HepG2 (cell line): ENCODE measurements around the gene DAD1. TPM values are rescaled to one million over a fixed set of nuclear protein-coding genes. Genes with fewer than 3 reads are reported as not detected.

Experiments used
- ATAC-seq: fragments of 200-7000 bp; cut with Tn5 transposase; 3 replicates; pipeline ENCODE4 v1.9.1; 2020; ENCODE audit warnings: mild to moderate bottlenecking, moderate library complexity
- BruUV-seq: library from RNA; stranded (reverse); fragments of 400-500 nt; replicated peaks from 2 replicates; lab custom pipeline; 2021; lab: Mats Ljungman, UMichigan
- CTCF ChIA-PET: fragments of 300-600 bp; formaldehyde crosslinking; extraction: SDS; loops from one replicate; lab custom pipeline; 2021; ENCODE audit warnings: low total read pairs, inconsistent platforms, low intra/inter-chr PET ratio; lab: Yijun Ruan, JAX
- POLR2A ChIA-PET: fragments of 350-600 bp; sonication (Branson Sonifier 250); formaldehyde crosslinking; loops from one replicate; lab custom pipeline; 2020; ENCODE audit warnings: antibody characterized with exemption, inconsistent platforms; lab: Yijun Ruan, JAX
- DNase-seq: peaks from one replicate; pipeline ENCODE4 v3.0.0-alpha.2; 2015; ENCODE audit warnings: low spot score
- FAIRE-seq: peaks from 3 replicates; lab custom pipeline; 2011; peaks lifted over from hg19 to GRCh38; lab: Jason Lieb, UNC
- H2AFZ ChIP-seq: one replicate; pipeline ENCODE4 v1.6.1; 2011; ENCODE audit warnings: low read length, inconsistent platforms
- H3K27ac ChIP-seq: fragments of 300-600 bp; 3 replicates; pipeline ENCODE4 v1.8.0; 2011; ENCODE audit warnings: mixed run types, mild to moderate bottlenecking, mixed read lengths, low read length, inconsistent platforms; ENCODE audit not compliant: insufficient read depth; ENCODE audit errors: extremely low read length
- H3K27me3 ChIP-seq, 2 experiments: fragments of 200-600 bp in 1 of 2; 2 replicates in 1 of 2; 3 replicates in 1 of 2; pipeline versions ENCODE4 v1.6.0 to v1.8.0; 2011; ENCODE audit warnings: low read length in 2 of 2, mild to moderate bottlenecking in 2 of 2, moderate library complexity in 2 of 2, inconsistent platforms in 1 of 2; ENCODE audit not compliant: insufficient read depth in 2 of 2, control insufficient read depth in 1 of 2
- H3K36me3 ChIP-seq, 2 experiments: fragments of 200-600 bp in 1 of 2; replicated peaks in 1 of 2; 2 replicates in 1 of 2; 3 replicates in 1 of 2; pipeline versions ENCODE4 v1.5.1 to v1.8.0; 2011; ENCODE audit warnings: low read length in 2 of 2, inconsistent platforms in 1 of 2; ENCODE audit not compliant: insufficient read depth in 2 of 2, control insufficient read depth in 1 of 2
- H3K4me1 ChIP-seq: 2 replicates; pipeline ENCODE4 v1.5.1; 2012; ENCODE audit warnings: low read length, inconsistent platforms; ENCODE audit not compliant: insufficient read depth
- H3K4me2 ChIP-seq: 2 replicates; pipeline ENCODE4 v1.6.0; 2011; ENCODE audit warnings: low read depth, low read length, inconsistent platforms
- H3K4me3 ChIP-seq, 3 experiments: fragments of 200-600 bp in 1 of 3; sonication (generic), shearing (Covaris generic) in 1 of 3; replicated peaks in 1 of 3; 2 replicates each; pipeline ENCODE4 v1.5.1; 2011 to 2016; ENCODE audit warnings: low read length in 3 of 3, inconsistent platforms in 2 of 3, low read depth in 2 of 3, mild to moderate bottlenecking in 2 of 3, control low read depth in 1 of 3, mixed read lengths in 1 of 3; ENCODE audit not compliant: insufficient read depth in 1 of 3
- H3K79me2 ChIP-seq: one replicate; pipeline ENCODE4 v1.6.1; 2011; ENCODE audit warnings: low read length, inconsistent platforms; ENCODE audit not compliant: insufficient read depth
- H3K9ac ChIP-seq: 2 replicates; pipeline ENCODE4 v1.6.0; 2011; ENCODE audit warnings: mild to moderate bottlenecking, low read depth, low read length, inconsistent platforms; ENCODE audit not compliant: insufficient read depth
- H3K9me3 ChIP-seq: 2 replicates; pipeline ENCODE4 v1.5.1; 2012; ENCODE audit warnings: mild to moderate bottlenecking, low read length
- H4K20me1 ChIP-seq: 2 replicates; pipeline ENCODE4 v1.6.0; 2011; ENCODE audit warnings: inconsistent platforms, mild to moderate bottlenecking, low read length, moderate library complexity; ENCODE audit not compliant: insufficient read depth
- ELF3 ChIP-seq: IDR thresholded peaks from 2 replicates; pipeline ENCODE4 v1.6.1; 2016; ENCODE audit warnings: missing genetic modification reagents, missing compliant biosample characterization
- FIP1L1 ChIP-seq: fragments of 200-400 bp; formaldehyde crosslinking; IDR thresholded peaks from 2 replicates; pipeline ENCODE4 v1.6.1; 2018; ENCODE audit warnings: low read depth, mild to moderate bottlenecking, low read length, moderate library complexity, borderline replicate concordance; ENCODE audit not compliant: insufficient read depth
- GZF1 ChIP-seq: sonication (generic); formaldehyde crosslinking; IDR thresholded peaks from 2 replicates; pipeline ENCODE4 v1.5.1; 2020; ENCODE audit warnings: mild to moderate bottlenecking, missing genetic modification reagents
- HOXA9 ChIP-seq: sonication (generic); formaldehyde crosslinking; IDR thresholded peaks from 2 replicates; pipeline ENCODE4 v1.8.1; 2022; ENCODE audit warnings: missing genetic modification reagents, mild to moderate bottlenecking, moderate library complexity, borderline replicate concordance
- IRF2 ChIP-seq: IDR thresholded peaks from 2 replicates; pipeline ENCODE4 v1.6.1; 2018; ENCODE audit warnings: missing genetic modification reagents, missing compliant biosample characterization
- MEIS2 ChIP-seq: sonication (generic); formaldehyde crosslinking; IDR thresholded peaks from 2 replicates; pipeline ENCODE4 v1.9.0; 2021; ENCODE audit warnings: mild to moderate bottlenecking, missing genetic modification reagents
- MNT ChIP-seq: fragments of 450-650 bp; IDR thresholded peaks from 2 replicates; pipeline ENCODE4 v1.6.1; 2016
- MXD4 ChIP-seq: IDR thresholded peaks from 2 replicates; pipeline ENCODE4 v1.6.1; 2016; ENCODE audit warnings: mild to moderate bottlenecking, missing biosample characterization, missing genetic modification reagents
- MYPOP ChIP-seq: sonication (generic); formaldehyde crosslinking; IDR thresholded peaks from 2 replicates; pipeline ENCODE4 v1.8.1; 2023; ENCODE audit warnings: mild to moderate bottlenecking, moderate library complexity, missing genetic modification reagents
- NCOA2 ChIP-seq: sonication (generic); formaldehyde crosslinking; IDR thresholded peaks from 2 replicates; pipeline ENCODE4 v1.8.0; 2022; ENCODE audit warnings: inconsistent platforms
- NFYC ChIP-seq: IDR thresholded peaks from 2 replicates; pipeline ENCODE4 v1.6.1; 2016; ENCODE audit warnings: missing genetic modification reagents, missing compliant biosample characterization
- PHF21A ChIP-seq: sonication (generic); formaldehyde crosslinking; IDR thresholded peaks from 2 replicates; pipeline ENCODE4 v1.5.0; 2020; ENCODE audit warnings: mild to moderate bottlenecking, missing genetic modification reagents
- RNF2 ChIP-seq: fragments of 450-650 bp; conservative IDR thresholded peaks from 2 replicates; pipeline ENCODE4 v1.6.1; 2016; ENCODE audit warnings: low read depth
- RXRB ChIP-seq: IDR thresholded peaks from 2 replicates; pipeline ENCODE4 v1.6.1; 2016; ENCODE audit warnings: borderline replicate concordance, missing genetic modification reagents, missing compliant biosample characterization
- TARDBP ChIP-seq: sonication (generic); formaldehyde crosslinking; IDR thresholded peaks from 2 replicates; pipeline ENCODE4 v1.8.0; 2022; ENCODE audit warnings: mild to moderate bottlenecking, missing genetic modification reagents
- ZIK1 ChIP-seq: sonication (generic); formaldehyde crosslinking; IDR thresholded peaks from 2 replicates; pipeline ENCODE4 v1.5.0; 2020; ENCODE audit warnings: mild to moderate bottlenecking, low read depth, missing genetic modification reagents, borderline replicate concordance
- ZNF207 ChIP-seq: fragments of 450-650 bp; IDR thresholded peaks from 2 replicates; pipeline ENCODE4 v1.6.1; 2016; ENCODE audit warnings: antibody characterized with exemption, borderline replicate concordance
- ZNF24 ChIP-seq: fragments of 450-650 bp; IDR thresholded peaks from 2 replicates; pipeline ENCODE4 v1.6.1; 2017; ENCODE audit warnings: antibody characterized with exemption, mild to moderate bottlenecking
- ZNF589 ChIP-seq: sonication (generic); formaldehyde crosslinking; conservative IDR thresholded peaks from 2 replicates; pipeline ENCODE4 v1.8.0; 2022; ENCODE audit warnings: mild to moderate bottlenecking, moderate library complexity, missing genetic modification reagents
- ZNF776 ChIP-seq: sonication (generic); formaldehyde crosslinking; IDR thresholded peaks from 2 replicates; pipeline ENCODE4 v1.4.0; 2020; ENCODE audit warnings: mild to moderate bottlenecking, missing genetic modification reagents
- ZNF878 ChIP-seq: sonication (generic); formaldehyde crosslinking; IDR thresholded peaks from 2 replicates; pipeline ENCODE4 v1.8.1; 2023; ENCODE audit warnings: mild to moderate bottlenecking, missing genetic modification reagents, moderate library complexity
- WGBS: methylation state at CpG from one replicate; pipeline ENCODE4 v1.1.6; 2017; ENCODE audit warnings: low lambda C conversion rate; 5-methylcytosine and 5-hydroxymethylcytosine counted together
- in situ Hi-C: cut with HindIII; loops from 2 replicates; pipeline ENCODE4 v1.10.0; 2017; ENCODE audit warnings: low pct_unique_long_range_greater_than_20kb; ENCODE audit not compliant: extremely low pct_ligation_motif_present
- intact Hi-C: fragments of 100-400 bp; cut with micrococcal nuclease; formaldehyde crosslinking; loops from one replicate; pipeline ENCODE4 v1.10.0; 2022; ENCODE audit not compliant: unreplicated experiment
- polyA plus RNA-seq, 8 experiments: library from polyadenylated mRNA; depleted of rRNA in 3 of 8; stranded (reverse) in 7 of 8; unstranded in 1 of 8; fragments of >200 nt; fragmentation: Illumina TruSeq in 4 of 8; extraction: Trizol in 4 of 8; gene quantifications; 2 replicates each; pipeline versions ENCODE4 v1.2.1 to v1.2.3, GENCODE V29; 2011 to 2016; ENCODE audit warnings: low read depth in 4 of 8, missing spikeins in 1 of 8, mixed read lengths in 1 of 8; ENCODE audit not compliant: insufficient read depth in 1 of 8
- total RNA-seq, 5 experiments: library from RNA; depleted of rRNA; stranded (reverse); fragments of >200 nt; fragmentation: Illumina TruSeq; extraction: Trizol; gene quantifications; 2 replicates each; pipeline ENCODE4 v1.2.3, GENCODE V29; 2016; ENCODE audit warnings: low read depth in 1 of 5
- TF ChIP-seq, protein P1 (sequence below): IDR thresholded peaks from 2 replicates; pipeline ENCODE4 v1.6.1; 2016; ENCODE audit warnings: mild to moderate bottlenecking

DAD1 gene
- total and polyA plus RNA-seq, 2 of the 13 experiments (the other 11 are each of a cell fraction or from before 2014, with no cell fraction given): 558 to 626 TPM

DNA sequence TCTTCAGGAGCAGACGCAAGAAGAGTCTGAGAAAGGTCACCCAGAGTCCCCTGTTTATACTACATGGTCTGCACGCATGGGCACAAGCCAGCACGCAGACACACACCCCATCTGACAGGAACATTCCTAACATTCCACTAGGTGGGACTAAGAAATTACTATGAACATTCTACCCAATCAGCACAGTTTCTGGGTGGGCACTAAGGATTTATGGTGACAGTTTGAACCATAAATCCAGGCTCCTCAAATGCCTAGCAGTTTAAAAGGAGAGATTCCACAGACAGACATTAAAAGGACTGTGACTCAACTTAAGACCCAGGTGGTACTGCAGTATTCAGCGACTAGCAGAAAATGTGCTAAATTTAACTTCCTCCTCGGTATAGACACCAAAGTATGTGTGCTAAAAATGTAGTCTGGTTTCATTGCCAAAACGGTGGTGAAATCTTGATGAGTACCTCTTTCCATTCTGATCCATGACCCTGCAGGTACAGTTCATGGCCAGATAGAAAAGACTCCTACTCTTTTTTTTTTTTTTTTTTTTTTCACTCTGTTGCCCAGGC is 25.3 kb upstream of the DAD1 start:
- in situ Hi-C loops: no loop called here
- H3K36me3 ChIP-seq: peaks cover 13 to 21% of the 10 kb centered on the region in 2 experiments; a peak in 4 of 5 replicates
- H3K9ac ChIP-seq: no peak overlapping the region
- H3K4me2 ChIP-seq: peak overlapping the region; percentile 23
- ATAC-seq (peak; percentile 88), FAIRE-seq (peak; percentile 55), DNase-seq (peak; percentile 83)
- WGBS: 6% methylated on average over 6 of the region's 6 CpGs
- no peaks in the 10 kb centered on the region for H3K9me3 ChIP-seq
- POLR2A ChIA-PET: no interaction called here
- no peaks in the 10 kb centered on the region for H3K27me3 ChIP-seq
- intact Hi-C loops: loop anchor here (2.0 kb wide), 1 partner anchor 16 kb away; the partner anchor contains the start of gene ABHD4
- H3K4me1 ChIP-seq: peaks cover 14% of the 10 kb centered on the region
- no peaks in the 10 kb centered on the region for H3K79me2 ChIP-seq
- BruUV-seq: no TSS peak
- H3K27ac ChIP-seq: no peak overlapping the region
- no peaks in the 10 kb centered on the region for H4K20me1 ChIP-seq
- H3K4me3 ChIP-seq: no peak overlapping the region
- H2AFZ ChIP-seq: no peak overlapping the region
- CTCF ChIA-PET: no interaction called here
- TF ChIP-seq ZNF878 (CRISPR knock-in tag) (no peak), NCOA2 (0 out of 2 replicates have a peak, but pooled peaks have one; percentile 15), HOXA9 (CRISPR knock-in tag) (peak; percentile 99), MYPOP (CRISPR knock-in tag) (no peak), TARDBP (CRISPR knock-in tag) (0 out of 2 replicates have a peak, but pooled peaks have one; percentile 31), FIP1L1 (no peak), MEIS2 (0 out of 2 replicates have a peak, but pooled peaks have one; percentile 39), RNF2 (no peak), PHF21A (CRISPR knock-in tag) (no peak), MNT (0 out of 2 replicates have a peak, but pooled peaks have one; percentile 5), ZNF207 (no peak), MXD4 (CRISPR knock-in tag) (peak; percentile 24; the same call in 1 of the 2 replicates), RXRB (CRISPR knock-in tag) (0 out of 2 replicates have a peak, but pooled peaks have one; percentile 28), ZIK1 (CRISPR knock-in tag) (no peak), ZNF24 (no peak), ZNF776 (CRISPR knock-in tag) (no peak), GZF1 (CRISPR knock-in tag) (no peak), NFYC (CRISPR knock-in tag) (0 out of 2 replicates have a peak, but pooled peaks have one; percentile 36), IRF2 (no peak), ZNF589 (CRISPR knock-in tag) (no peak), ELF3 (CRISPR knock-in tag) (0 out of 2 replicates have a peak, but pooled peaks have one; percentile 22)
- TF ChIP-seq, protein P1, sequence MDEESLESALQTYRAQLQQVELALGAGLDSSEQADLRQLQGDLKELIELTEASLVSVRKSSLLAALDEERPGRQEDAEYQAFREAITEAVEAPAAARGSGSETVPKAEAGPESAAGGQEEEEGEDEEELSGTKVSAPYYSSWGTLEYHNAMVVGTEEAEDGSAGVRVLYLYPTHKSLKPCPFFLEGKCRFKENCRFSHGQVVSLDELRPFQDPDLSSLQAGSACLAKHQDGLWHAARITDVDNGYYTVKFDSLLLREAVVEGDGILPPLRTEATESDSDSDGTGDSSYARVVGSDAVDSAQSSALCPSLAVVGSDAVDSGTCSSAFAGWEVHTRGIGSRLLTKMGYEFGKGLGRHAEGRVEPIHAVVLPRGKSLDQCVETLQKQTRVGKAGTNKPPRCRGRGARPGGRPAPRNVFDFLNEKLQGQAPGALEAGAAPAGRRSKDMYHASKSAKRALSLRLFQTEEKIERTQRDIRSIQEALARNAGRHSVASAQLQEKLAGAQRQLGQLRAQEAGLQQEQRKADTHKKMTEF: 0 out of 2 replicates have a peak, but pooled peaks have one; percentile 20
